ENCODE results near the gene SHANK1.

DNA sequence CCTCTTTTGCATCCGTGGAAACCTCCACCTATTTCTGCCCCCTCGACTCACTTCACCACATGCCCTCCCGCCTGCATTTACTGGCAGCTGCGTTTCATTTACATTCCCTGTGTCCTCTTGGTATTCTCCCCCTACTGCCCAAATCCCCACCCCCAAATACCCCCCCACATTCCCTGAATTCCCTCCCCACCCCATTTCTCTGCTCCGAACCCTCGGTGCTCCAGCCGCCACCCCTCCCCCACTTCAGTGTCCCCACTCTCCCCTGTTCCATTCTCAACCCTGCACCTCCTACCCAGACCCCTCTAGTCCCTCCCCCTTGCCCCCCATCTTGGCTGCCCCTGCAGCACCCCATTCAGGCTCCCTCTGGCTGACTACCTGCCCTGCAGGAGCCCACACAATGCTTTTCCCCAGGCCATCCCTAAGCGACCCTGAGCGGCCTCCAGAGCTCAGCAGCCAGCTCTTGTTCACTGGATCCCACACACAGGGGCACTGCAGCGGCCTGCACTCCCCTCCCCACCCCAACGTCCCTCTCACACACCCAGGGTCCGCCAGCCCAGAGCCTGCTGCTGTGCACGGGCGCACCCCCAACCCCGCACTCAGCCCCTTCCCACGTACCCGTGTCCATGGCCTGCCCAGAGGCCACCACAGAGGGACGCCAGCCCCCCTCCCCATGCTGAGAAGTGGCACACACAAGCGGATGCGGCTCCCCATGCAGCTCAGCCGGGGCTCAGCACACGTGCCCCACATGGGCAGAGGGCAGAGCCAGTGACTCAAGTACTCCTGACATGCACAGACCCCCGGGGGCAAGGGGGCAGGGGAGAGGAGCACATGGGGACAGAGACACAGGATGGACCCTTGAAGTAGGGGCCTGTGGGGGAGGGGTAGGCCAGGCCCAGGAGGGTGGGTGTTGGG lies 26.3 kb downstream of the SHANK1 start:
- TF ChIP-seq, protein P1, sequence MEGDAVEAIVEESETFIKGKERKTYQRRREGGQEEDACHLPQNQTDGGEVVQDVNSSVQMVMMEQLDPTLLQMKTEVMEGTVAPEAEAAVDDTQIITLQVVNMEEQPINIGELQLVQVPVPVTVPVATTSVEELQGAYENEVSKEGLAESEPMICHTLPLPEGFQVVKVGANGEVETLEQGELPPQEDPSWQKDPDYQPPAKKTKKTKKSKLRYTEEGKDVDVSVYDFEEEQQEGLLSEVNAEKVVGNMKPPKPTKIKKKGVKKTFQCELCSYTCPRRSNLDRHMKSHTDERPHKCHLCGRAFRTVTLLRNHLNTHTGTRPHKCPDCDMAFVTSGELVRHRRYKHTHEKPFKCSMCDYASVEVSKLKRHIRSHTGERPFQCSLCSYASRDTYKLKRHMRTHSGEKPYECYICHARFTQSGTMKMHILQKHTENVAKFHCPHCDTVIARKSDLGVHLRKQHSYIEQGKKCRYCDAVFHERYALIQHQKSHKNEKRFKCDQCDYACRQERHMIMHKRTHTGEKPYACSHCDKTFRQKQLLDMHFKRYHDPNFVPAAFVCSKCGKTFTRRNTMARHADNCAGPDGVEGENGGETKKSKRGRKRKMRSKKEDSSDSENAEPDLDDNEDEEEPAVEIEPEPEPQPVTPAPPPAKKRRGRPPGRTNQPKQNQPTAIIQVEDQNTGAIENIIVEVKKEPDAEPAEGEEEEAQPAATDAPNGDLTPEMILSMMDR (conservative IDR thresholded peaks at IDR 0.05; ENCODE audit: low read length) = no peak
- no peak for TF ChIP-seq EZH2phosphoT487 (IDR thresholded peaks at IDR 0.05; ENCODE audit: borderline replicate concordance, low read depth, low read length)

Data from OCI-LY7 (cell line).